Activated CD4-positive, alpha-beta T cell treated with anti-CD3 and anti-CD28 coated beads for 48 hours (primary cell): ENCODE results near the gene RDH14.

Experiments
- DNase-seq: peaks from one replicate; pipeline ENCODE4 v3.0.0-alpha.2; 2020

The RDH14 gene

DNA sequence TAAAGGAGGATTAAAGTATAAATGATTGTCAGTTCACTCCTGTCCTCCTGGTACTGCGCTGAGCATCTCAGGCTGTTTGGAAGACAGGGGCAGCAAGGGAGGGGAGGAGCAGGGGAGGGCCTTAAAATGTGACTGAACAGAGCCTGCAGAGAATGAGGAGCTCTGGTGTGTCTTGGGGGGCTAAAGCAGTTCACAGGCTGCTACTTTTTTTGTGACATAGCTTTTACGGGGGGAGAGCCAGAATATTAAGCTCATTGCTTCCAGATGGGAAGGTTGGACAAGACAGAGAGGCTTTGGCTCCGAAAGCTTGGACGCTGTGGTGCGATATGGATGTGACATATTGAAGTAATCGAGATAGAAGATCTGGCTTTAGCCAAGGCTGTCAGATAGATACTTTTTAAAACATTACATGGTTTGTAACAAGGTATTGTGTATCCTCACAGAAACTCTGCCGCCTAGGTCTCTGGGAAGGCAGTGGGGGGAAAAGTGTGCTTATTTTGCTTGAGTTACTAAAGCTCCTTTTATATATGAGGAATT lies 40.5 kb downstream of the RDH14 start:
- no peak for DNase-seq

DNA sequence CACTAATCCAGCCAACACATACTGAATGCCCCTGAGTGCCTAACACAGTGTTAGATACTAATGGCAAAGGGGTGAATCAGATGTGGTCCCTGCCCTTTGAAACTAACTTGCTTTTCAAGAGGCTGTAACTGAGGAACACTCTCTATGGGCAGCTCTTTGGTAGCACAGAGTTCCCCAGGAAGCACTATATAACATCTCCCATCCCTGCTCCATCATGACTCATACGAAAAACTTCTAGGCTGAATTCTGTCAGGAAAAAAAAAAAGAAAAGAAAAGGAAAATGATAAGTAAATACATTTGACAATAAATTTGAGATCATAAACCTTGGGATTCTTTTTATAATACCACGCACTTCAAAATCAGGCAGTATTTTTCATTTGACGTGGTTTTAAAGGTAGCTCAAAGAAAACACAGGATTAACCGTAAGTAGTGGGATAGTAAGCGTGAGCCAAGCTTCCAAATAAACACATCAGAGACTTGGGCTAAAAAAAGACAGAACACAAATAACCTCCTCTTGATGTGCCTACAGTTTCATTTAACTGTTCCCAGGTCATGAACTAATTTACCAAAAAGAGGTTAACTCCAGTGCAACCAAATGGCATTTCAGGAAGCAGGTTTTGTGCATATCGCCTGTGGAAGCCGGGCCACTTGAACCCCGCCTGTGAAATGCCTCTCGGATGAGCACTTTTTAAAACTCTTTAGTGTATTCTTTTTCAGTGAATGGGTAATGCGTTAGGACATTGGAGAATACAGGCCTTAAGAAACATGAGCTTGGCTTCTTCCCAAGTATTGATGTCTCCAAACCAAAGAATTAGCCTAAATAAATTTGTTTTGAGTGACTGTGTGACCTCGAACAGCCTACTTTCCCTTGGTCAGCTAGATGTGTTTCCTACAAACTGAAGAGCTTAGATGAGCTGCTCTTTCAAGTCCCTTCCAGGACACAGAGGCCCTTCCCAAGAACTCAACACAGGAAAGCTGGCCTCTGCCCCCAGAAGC lies 42.0 kb downstream of the RDH14 start:
- no peak for DNase-seq

DNA sequence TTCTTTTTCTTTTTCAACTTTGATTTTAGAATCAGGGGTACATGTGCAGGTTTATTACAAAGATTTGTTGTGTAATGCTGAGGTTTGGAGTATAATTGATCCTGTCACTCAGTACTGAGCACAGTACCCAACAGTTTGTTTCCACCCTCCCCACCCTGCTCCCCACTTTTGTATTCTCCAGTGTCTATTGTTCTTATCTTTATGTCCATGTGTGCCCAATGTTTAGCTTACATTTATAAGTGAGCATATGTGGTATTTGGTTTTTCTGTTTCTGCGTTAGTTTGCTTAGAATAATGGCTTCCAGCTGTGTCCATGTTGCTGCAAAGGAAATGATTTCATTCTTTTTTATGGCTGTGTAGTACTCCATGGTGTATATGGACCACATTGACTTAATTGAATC lies 43.1 kb downstream of the RDH14 start:
- no peak for DNase-seq

DNA sequence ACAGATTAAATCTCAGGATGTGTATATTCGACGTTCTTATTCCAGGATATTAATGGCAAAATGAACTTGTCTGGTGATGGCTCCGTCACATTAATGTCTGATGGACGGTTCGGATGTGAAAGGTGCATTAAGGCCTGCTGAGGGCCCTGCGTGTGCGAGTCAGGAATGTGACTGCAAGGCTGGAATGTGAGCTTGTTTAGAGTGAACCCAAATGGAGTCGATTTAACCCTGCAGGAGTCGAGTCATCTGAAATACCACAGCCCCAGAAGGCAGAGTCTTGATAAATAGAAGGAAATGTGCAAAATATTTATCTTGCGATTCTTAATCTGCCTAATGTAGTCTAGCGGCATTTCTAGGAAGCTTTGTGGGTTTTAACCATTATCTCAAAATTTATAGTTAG lies 44.3 kb downstream of the RDH14 start:
- DNase-seq = no peak

DNA sequence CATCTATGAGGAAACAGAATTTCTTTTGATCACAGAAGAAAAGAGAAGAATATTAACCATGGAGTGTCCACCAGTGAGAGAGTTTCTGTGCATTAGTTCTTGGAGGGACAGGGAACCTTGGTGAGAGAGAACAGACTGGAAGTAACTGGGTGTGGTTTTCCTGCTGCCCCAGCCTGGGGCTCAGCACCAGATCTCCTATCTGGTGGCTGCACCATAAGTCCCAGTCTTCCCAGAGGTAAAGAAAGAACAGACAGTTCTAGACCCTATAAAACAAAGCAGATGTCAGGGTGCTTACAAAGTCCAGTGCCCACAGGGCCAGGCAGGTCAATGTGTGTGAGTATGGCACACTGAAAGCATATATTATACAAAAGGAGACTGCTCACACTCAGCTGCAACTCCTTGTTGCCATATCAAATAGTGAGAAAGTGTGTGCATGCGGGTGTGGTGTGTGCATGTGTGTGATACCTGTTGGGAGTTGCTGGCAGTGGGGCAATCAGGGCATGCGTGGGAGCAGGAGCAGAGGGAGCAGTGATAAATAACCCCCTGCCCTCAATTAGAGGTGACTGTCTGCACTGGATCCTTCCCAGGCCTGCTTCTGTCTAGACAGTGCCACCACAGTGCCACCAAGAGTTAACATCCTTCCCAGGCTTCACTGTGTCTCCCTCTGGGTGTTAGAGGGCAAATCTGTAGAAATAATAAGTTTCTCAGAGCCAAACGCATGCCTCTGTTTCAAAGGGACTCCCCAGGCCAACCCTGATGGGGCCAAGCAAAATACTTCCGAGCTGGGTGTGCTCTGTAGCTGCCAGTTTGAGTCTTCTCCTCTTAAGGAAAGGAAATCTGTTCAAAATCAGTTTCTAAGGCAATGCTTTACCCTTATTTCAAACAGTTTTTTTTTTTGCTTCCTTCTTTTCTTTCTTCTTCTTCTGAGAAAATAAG lies 45.7 kb downstream of the RDH14 start:
- no peak for DNase-seq

- no peak for DNase-seq
Measured at GRCh38 chr2:18510775-18511174, 49.7 kb downstream of the RDH14 start.

- no peak for DNase-seq
Measured at GRCh38 chr2:18506883-18507509, 53.5 kb downstream of the RDH14 start.

DNA sequence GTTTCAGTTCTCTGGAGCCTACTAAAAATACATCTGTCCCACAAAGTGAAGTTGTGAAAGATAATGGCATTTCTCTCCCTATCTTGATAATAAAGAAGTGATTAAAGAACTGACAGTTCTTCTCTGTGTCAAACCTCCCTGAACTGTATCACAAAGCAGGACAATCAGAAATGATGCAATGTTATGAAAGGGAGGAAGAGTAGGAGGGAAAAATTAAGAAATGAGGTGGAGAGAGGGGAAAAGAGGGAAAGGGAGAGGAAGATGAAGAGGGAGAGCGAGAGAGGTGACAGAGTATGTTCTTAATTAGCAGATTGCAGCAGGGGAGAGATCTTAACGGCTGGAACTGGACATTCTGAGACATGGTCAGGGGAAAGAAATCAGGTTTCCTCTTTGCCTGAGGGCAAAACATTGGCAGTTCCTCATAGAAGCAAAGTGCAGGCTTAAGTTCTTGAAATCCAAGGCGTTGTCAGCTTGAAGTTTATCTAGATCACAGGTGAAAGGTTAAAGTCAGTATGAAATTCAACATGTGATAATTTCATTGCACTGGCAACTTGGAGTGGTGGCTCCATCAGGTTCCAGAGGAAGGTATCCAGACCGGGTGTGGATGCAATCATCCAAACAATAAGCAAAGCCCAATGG lies 54.6 kb downstream of the RDH14 start:
- no peak for DNase-seq
